GM21528 (cell line): ENCODE measurements around the gene CANT1.
"Not testable (repeated sequence)": the region's sequence is repeated elsewhere in the genome, so short reads cannot be mapped to it uniquely, and the experiment has no call there.

Experiments used
- ATAC-seq: cut with Tn5 transposase; IDR thresholded peaks from one replicate; pipeline ENCODE4 v1.9.1; 2021; ENCODE audit warnings: mild to moderate bottlenecking, moderate library complexity; ENCODE audit not compliant: unreplicated experiment, low FRiP score

The CANT1 gene

DNA sequence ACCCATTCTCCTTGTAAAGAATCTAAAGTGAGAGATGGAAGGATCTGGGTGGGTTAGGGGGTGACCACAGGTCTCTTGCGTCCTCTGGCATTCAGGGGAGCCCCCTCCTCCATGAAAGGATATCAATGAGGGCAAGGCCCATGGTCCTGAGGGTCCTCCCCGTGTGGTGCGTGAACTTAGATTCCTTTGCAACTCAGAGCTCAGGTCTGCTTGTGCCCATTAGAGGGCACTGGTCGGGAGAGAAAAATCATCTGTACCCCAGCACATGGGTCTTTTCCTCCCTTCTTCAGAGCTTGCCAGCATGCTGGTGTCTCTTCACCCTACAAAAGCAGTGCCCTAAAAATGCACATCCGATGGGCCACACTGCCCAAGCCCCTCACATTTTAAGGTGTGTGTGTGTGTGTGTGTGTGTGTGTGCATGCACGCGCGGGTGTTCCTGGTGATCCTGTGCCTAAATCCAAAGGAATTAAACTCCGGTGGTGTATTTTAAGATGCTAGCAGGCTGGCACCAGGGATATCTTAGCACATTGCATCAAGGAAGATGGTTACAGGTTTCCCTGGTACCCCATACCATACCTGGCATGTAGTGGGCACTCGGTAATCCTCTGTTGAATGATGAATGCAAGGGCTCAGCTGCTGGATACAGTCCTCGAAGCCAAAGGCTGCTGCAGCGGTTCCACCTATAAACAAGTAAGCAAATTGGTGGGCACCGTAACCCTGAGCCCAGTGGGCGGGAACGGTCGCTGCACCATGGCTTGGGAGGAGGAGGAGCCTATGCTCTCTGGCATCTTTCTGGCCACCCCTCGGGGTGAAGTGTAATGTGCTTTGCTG is 19.1 kb upstream of the CANT1 start:
- no peak for ATAC-seq

DNA sequence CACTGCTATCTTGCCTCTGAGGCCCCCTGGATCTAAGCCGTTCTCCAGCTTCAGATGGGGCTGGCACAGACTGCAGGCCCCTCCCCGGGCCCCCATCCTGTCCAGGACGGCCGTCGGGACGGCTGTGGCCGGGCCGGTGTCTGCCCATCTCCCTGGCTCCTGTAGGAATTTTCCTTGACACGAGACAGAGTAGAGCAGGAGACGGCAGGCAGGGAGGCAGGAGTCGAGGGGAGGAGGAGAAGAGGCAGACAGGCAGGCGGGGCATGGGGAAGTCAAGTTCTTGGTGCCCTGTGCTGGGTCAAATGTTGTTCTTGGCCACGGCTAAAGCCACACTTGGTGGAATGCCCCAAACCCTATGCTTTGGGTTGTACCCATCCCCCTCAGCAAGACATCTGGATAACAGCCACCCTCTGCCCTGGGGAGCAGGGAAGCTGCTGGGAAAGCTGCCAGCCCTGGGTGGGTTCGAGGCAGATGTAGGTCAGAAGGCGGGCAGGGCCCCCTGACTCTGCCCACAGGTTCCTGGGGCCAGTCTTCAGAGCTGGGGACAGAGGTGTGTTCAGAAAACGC is 18.4 kb upstream of the CANT1 start:
- no peak for ATAC-seq

- ATAC-seq: no peak
These were observed 17.8 kb upstream of the CANT1 start for GRCh38 chr17:79027274-79027924.

GRCh38 chr17:79026376-79027273 is 17.1 kb upstream of the CANT1 start:
- ATAC-seq: no peak

GRCh38 chr17:79024901-79025737 is 15.6 kb upstream of the CANT1 start:
- no peak for ATAC-seq

GRCh38 chr17:79023886-79024771 is 14.6 kb upstream of the CANT1 start, which contains the start of gene C1QTNF1:
Gene C1QTNF1, plus strand, starts transcription at chr17:79024169. Its CDS starts 19,800 bp downstream, at chr17:79043969.
- no peak for ATAC-seq

- no peak for ATAC-seq
These were observed 13.7 kb upstream of the CANT1 start for GRCh38 chr17:79023180-79023705.

DNA sequence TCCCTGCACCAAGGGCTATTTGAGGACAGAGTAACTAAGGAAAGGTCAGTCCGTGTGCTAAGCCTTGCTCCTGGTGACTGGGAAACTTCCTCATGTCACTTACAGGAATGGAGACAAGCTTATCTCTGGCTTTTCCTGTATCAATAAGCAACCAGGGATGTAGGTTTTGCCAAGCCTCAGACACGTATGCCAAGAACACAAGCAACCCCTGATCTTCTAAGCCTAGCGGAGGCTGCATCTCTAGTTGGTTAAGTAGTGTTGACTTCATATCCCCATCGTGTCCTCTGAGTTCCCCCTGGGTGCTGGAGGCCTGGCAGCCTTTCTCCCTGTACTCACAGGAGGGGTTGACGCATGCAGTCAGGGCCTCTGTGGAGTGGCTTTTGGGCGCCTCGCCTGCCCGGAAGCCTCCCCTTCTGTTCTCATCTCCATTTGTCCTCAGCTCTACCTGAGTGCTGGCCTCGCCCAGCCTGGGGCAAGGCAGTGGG is 13.0 kb upstream of the CANT1 start:
- no peak for ATAC-seq

DNA sequence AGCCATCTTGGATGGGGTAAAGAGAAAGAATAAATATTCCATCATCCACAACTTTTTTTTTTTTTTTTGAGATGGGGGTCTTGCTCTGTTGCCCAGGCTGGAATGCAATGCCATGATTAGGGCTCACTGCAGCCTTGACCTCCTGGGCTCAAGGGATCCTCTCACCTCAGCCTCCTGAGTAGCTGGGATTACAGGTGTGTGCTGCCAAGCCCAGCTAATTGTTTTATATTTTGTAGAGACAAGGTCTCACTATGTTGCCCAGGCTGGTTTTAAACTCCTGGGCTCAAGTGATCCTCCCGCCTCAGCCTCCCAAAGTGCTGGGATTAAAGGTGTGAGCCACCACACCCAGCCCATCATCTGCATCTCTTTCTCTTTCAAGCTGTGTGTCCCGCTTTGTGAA is 12.4 kb upstream of the CANT1 start:
- not testable (repeated sequence) for ATAC-seq

DNA sequence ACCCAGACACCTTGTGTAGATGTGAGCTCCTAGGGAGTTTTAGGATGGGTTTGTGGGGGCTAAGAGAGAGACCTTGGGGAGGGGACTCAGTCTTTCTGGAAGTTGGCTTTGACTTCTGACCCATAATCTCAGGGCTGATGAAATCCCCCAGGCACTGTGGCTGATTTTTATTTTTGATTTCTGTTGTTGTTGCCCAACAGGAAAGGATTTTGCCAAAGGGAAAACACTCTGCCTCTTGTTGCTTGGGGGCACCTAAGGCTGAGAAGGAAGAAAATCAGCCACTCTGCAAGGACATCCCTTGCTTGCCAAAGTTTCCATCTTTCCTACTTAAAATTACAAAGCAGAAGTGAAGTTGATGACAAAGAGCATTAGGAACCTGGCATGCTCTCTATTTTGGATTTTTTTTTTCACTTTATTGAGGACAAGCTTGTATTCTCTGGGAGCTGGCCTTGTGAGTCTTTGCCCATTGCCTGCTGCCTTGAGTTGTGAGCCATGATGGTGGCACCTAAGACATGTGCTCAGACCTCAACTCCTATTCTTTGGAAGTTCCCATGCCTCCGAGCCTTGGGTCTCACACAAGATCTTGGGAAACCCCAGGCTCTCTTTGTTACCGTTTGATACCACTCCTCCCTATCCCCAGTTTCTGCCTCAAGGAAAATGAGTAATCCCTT is 11.2 kb upstream of the CANT1 start:
- ATAC-seq: no peak

DNA sequence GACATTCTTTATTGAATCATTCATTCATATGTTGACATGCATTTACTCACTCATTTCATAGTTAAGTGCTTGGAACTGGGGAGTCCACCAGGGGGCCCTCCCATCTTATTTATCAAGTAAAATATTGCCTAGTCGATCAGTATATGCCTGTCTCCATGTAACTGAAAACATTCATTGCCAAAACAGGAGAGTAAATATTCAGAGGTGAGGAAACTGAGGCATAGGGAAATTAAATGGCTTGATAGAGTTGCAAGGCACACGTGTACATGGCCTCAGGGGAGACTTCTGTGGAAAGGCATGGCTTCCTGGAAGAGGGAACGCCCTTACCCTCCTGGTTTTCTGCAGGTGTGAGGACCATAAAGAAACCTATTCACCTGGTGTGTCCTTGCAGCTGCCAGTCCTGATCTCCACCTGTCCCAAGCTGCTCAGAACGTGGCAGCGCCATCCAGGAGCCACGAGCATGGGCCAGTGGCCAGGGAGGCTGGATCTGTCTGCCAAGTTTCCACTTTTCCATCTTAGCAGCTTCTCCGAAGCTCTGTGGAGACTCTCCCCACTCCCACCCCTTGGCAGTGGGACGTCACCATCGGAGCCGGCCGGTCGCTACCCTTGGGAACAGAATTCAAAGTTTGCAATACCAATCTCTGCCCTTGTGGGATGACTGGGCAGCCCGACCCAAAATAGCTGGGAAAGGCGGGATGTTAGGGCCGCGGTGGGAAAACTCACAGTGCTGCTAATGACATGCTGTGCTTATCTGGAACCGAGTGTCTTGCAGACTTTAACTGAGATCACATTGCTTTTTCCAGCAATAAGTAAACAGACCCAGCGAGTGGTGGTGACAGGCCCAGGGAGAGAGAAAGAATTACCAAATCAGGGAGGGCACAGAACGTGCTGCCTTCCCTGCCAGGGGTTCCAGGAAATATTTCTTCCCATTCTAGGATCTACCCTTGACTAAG is 10.3 kb upstream of the CANT1 start:
- ATAC-seq: no peak

GRCh38 chr17:79019261-79019631 is 9.7 kb upstream of the CANT1 start:
- ATAC-seq: no peak

- no peak for ATAC-seq
These were observed 8.8 kb upstream of the CANT1 start for GRCh38 chr17:79018370-79018695.

- ATAC-seq: no peak
These were observed 8.2 kb upstream of the CANT1 start for GRCh38 chr17:79017546-79018369.

GRCh38 chr17:79014158-79014758 is 4.7 kb upstream of the CANT1 start:
- ATAC-seq: no peak
